Bronchial epithelial cell (primary cell): ENCODE measurements around the gene CD9. TPM values are rescaled to one million over a fixed set of nuclear protein-coding genes. Genes with fewer than 3 reads are reported as not detected.

Source experiments
- DNase-seq: peaks from one replicate; pipeline ENCODE4 v3.0.0-alpha.2; 2010; ENCODE audit warnings: low read depth
- FAIRE-seq: peaks from 2 replicates; lab custom pipeline; 2011; peaks lifted over from hg19 to GRCh38; lab: Jason Lieb, UNC
- H3K27me3 ChIP-seq: 2 replicates; pipeline ENCODE4 v1.5.1; 2011; ENCODE audit warnings: low read length; ENCODE audit not compliant: control insufficient read depth, insufficient read depth
- H3K36me3 ChIP-seq: 2 replicates; pipeline ENCODE4 v1.5.1; 2011; ENCODE audit warnings: low read length; ENCODE audit not compliant: control insufficient read depth, insufficient read depth
- H3K4me3 ChIP-seq: 2 replicates; pipeline ENCODE4 v1.5.1; 2011; ENCODE audit warnings: mild to moderate bottlenecking, low read depth, low read length, control low read depth
- CTCF ChIP-seq: IDR thresholded peaks from 2 replicates; pipeline ENCODE4 v1.5.1; 2011; ENCODE audit warnings: mild to moderate bottlenecking, moderate library complexity, low read length, control low read depth, inconsistent platforms; ENCODE audit not compliant: insufficient read depth, severe bottlenecking
- total RNA-seq: library from RNA; depleted of rRNA; stranded (reverse); fragments of >200 nt; gene quantifications from 2 replicates; pipeline ENCODE4 v1.2.1, GENCODE V29; 2014

Gene CD9
- total RNA-seq, 1 donor from 2014 or later, result 634 TPM

- no peak for FAIRE-seq
- H3K36me3 ChIP-seq, result no peaks in the 10 kb centered on the region
- no peak for TF ChIP-seq CTCF
These were observed 53.1 kb downstream of the CD9 start for GRCh38 chr12:6253278-6253677.

GRCh38 chr12:6254491-6254890 is 54.3 kb downstream of the CD9 start:
- Histone ChIP-seq H3K36me3 (no peaks in the 10 kb centered on the region), H3K27me3 (no peaks in the 10 kb centered on the region), H3K4me3 (no peak overlapping the region)
- no peak for FAIRE-seq
- no peak for DNase-seq
- no peak for TF ChIP-seq CTCF

More at GRCh38 chr12:6253278-6253677, 53.1 kb downstream of the CD9 start:
- DNase-seq, result no peak
- Histone ChIP-seq H3K27me3 (no peaks in the 10 kb centered on the region), H3K4me3 (no peak overlapping the region)

GRCh38 chr12:6257007-6257406 is 56.8 kb downstream of the CD9 start:
- FAIRE-seq (no peak), DNase-seq (no peak)
- H3K36me3 ChIP-seq, result no peaks in the 10 kb centered on the region
- no peak overlapping the region for H3K4me3 ChIP-seq
- no peaks in the 10 kb centered on the region for H3K27me3 ChIP-seq
- no peak for TF ChIP-seq CTCF

GRCh38 chr12:6262211-6262610 is 62.0 kb downstream of the CD9 start:
- TF ChIP-seq CTCF, result no peak
- Histone ChIP-seq H3K36me3 (no peaks in the 10 kb centered on the region), H3K27me3 (no peaks in the 10 kb centered on the region), H3K4me3 (no peak overlapping the region)
- FAIRE-seq, result no peak
- no peak for DNase-seq

- H3K4me3 ChIP-seq, result no peak overlapping the region
- no peaks in the 10 kb centered on the region for H3K36me3 ChIP-seq
- TF ChIP-seq CTCF, result no peak
- no peaks in the 10 kb centered on the region for H3K27me3 ChIP-seq
- no peak for DNase-seq
- peak; percentile 7 for FAIRE-seq
These were observed 62.4 kb downstream of the CD9 start for GRCh38 chr12:6262623-6263022.

- FAIRE-seq, result no peak
- Histone ChIP-seq H3K36me3 (no peaks in the 10 kb centered on the region), H3K4me3 (no peak overlapping the region), H3K27me3 (no peaks in the 10 kb centered on the region)
- TF ChIP-seq CTCF, result no peak
- no peak for DNase-seq
These were observed 63.7 kb downstream of the CD9 start for GRCh38 chr12:6263931-6264330.
